Liver (tissue), 3 donors: ENCODE data around the gene PODXL2.

Experiments used
- CTCF ChIP-seq: fragments of 150-350 bp; IDR thresholded peaks from 2 replicates; pipeline ENCODE4 v1.5.1; 2017; ENCODE audit warnings: improper control_type of control experiment, low read depth, low read length; ENCODE audit not compliant: missing input control
- GABPA ChIP-seq, 2 donors: IDR thresholded peaks in 1 of 2; conservative IDR thresholded peaks in 1 of 2; 2 replicates each; pipeline ENCODE4 v1.6.1; 2016; ENCODE audit warnings: antibody characterized with exemption in 2 of 2, mild to moderate bottlenecking in 1 of 2, moderate library complexity in 1 of 2
- RAD21 ChIP-seq, 2 donors: IDR thresholded peaks; 2 replicates each; pipeline ENCODE4 v1.6.1; 2016; ENCODE audit warnings: antibody characterized with exemption in 2 of 2, mild to moderate bottlenecking in 2 of 2
- REST ChIP-seq: IDR thresholded peaks from 2 replicates; pipeline ENCODE4 v1.6.1; 2016; ENCODE audit warnings: antibody characterized with exemption, mild to moderate bottlenecking
- YY1 ChIP-seq: IDR thresholded peaks from 2 replicates; pipeline ENCODE4 v1.6.1; 2016; ENCODE audit warnings: antibody characterized with exemption, mild to moderate bottlenecking
- donor health status: healthy.
- donor health status: healthy.

GRCh38 chr3:127685708-127686511 is 56.9 kb downstream of the PODXL2 start:
- TF ChIP-seq CTCF (no peak), GABPA (IDR thresholded peaks at IDR 0.05 in 1 of 2, conservative IDR thresholded peaks at IDR 0.05 in 1 of 2) (no peak), REST (no peak), YY1 (no peak), RAD21 (IDR thresholded peaks at IDR 0.05) (no peak)
